Epithelial cell of esophagus (primary cell): ENCODE results near the gene EMP2.

Experiments used
- DNase-seq: peaks from one replicate; pipeline ENCODE4 v3.0.0; 2010; ENCODE audit warnings: low read depth
- H3K4me3 ChIP-seq: 2 replicates; pipeline ENCODE4 v1.5.1; 2011; ENCODE audit warnings: mild to moderate bottlenecking, low read length, control low read depth
- CTCF ChIP-seq: IDR thresholded peaks from 2 replicates; pipeline ENCODE4 v1.5.1; 2011; ENCODE audit warnings: low read depth, mild to moderate bottlenecking, low read length, control low read depth, inconsistent platforms; ENCODE audit not compliant: insufficient read depth; ENCODE audit errors: missing control alignments

EMP2 gene

GRCh38 chr16:10577305-10578202, 2.8 kb downstream of the EMP2 start:
- no peak for DNase-seq
- TF ChIP-seq CTCF = no peak
- peak overlapping the region; percentile 77 for H3K4me3 ChIP-seq

- DNase-seq = no peak
- no peak for TF ChIP-seq CTCF
- H3K4me3 ChIP-seq = no peak overlapping the region
Measured at GRCh38 chr16:10576390-10577304, 3.8 kb downstream of the EMP2 start.

GRCh38 chr16:10575506-10576130, 4.8 kb downstream of the EMP2 start:
- no peak overlapping the region for H3K4me3 ChIP-seq
- TF ChIP-seq CTCF = no peak
- DNase-seq = no peak

GRCh38 chr16:10572611-10573010, 7.8 kb downstream of the EMP2 start:
- DNase-seq = no peak
- TF ChIP-seq CTCF = no peak
- H3K4me3 ChIP-seq = no peak overlapping the region

GRCh38 chr16:10571354-10571753, 9.0 kb downstream of the EMP2 start:
- no peak for TF ChIP-seq CTCF
- no peak overlapping the region for H3K4me3 ChIP-seq
- no peak for DNase-seq

GRCh38 chr16:10569621-10570020, 10.8 kb downstream of the EMP2 start:
- DNase-seq = no peak
- TF ChIP-seq CTCF = no peak

More at GRCh38 chr16:10569621-10570020, 10.8 kb downstream of the EMP2 start:
- no peak overlapping the region for H3K4me3 ChIP-seq
